ENCODE results near the gene CBFA2T3.
"Not testable (repeated sequence)": the region's sequence is repeated elsewhere in the genome, so short reads cannot be mapped to it uniquely, and the experiment has no call there.

The CBFA2T3 gene

DNA sequence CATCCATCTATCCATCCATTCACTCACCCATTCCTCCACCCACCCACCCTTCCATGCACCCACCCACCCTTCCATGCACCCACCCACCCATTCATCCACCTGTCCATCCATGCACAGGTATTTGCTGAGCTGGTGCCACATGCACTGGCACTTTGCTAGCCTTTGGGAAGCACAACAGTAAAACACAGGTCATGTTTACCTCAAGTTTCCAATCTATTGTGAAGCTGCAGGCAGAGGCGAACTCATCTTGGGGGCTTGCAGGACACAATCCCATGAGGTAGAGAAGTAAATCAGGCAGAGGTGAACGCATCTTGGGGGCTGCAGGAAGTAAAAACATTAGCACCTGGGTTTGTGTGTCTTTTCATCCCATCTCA, 35.6 kb upstream of the CBFA2T3 start:
- DNase-seq (ENCODE audit: low read depth), result no peak

GRCh38 chr16:89011909-89012621, 35.1 kb upstream of the CBFA2T3 start:
- DNase-seq (ENCODE audit: low read depth), result no peak

DNA sequence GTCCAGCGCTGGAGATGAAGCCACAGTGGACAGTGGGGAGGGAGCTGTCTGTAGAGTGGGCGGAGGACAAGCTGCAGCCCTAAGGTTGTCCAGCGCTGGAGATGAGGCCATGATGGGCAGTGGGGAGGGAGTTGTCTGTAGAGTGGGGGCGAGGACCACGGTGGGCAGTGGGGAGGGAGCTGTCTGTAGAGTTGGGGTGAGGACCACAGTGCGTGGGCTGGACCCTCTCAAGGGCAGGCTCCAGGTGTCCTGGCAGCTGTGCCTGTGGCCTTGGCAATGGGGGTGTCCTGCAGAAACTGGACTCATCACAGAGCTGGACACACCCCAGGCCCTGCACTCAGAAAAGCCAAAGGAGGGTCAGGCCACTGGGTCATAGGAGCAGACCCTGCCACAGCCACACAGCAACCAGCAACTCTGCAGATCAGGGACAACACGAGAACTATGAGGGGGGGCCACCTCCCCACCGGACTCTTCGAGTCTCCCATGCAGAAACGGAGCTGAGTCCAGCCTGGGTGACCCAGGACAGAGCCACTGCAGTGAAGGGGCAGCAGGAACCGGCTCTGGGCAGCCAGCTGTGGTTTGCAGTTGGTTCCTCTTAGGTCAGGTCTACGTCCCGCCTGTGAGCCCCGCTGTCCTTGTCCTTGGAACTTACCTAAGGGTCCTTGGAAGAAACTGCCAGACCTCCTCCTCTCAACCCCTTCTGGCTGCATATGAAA, 33.4 kb upstream of the CBFA2T3 start:
- no peak for DNase-seq (ENCODE audit: low read depth)

- DNase-seq (ENCODE audit: low read depth), result no peak
Observed at GRCh38 chr16:89009343-89010209, 32.6 kb upstream of the CBFA2T3 start.

DNA sequence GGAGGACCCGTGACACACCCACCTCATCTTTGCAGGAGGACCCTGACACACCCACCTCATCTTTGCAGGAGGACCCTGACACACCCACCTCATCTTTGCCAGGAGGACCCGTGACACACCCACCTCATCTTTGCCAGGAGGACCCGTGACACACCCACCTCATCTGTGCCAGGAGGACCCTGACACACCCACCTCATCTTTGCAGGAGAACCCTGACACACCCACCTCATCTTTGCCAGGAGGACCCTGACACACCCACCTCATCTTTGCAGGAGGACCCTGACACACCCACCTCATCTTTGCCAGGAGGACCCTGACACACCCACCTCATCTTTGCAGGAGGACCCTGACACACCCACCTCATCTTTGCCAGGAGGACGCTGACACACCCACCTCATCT, 31.8 kb upstream of the CBFA2T3 start:
- not testable (repeated sequence) for DNase-seq (ENCODE audit: low read depth)

GRCh38 chr16:89007371-89008249, 30.6 kb upstream of the CBFA2T3 start:
- DNase-seq (ENCODE audit: low read depth), result no peak

DNA sequence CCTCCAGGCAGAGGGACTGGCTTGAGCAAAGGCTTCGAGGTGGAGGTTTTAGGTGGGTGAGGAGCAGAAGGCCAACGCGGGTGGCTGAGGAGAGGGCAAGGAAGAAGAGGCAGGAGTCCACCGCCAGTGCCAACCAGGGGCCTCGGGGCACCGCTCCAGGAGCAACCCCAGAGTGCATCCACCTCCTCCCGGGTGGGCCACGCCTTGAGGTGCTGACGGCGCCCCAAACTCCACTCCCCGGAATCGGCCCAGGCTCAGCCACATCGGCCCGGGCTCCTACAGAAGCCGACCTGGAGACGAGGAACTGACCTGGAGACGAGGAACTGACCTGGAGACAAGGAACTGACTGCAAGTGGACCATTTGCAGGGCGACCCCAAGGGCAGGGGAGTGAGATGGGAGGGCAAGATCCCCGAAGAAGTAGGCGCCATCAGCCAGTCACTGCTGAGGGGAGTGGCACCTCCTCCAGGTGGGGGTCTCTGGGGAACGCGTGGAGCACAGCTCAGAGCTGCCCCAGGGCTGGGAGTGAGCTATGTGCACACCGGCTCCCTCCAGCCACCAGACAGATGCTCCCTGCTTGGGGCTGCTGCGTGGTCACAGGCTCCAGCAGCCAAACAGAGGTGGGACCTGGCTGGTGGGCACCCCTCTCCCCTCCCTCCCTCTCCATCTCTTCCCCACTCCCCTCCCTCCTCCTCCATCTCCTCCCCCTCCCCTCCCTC, 29.2 kb upstream of the CBFA2T3 start:
- DNase-seq (ENCODE audit: low read depth), result no peak

DNA sequence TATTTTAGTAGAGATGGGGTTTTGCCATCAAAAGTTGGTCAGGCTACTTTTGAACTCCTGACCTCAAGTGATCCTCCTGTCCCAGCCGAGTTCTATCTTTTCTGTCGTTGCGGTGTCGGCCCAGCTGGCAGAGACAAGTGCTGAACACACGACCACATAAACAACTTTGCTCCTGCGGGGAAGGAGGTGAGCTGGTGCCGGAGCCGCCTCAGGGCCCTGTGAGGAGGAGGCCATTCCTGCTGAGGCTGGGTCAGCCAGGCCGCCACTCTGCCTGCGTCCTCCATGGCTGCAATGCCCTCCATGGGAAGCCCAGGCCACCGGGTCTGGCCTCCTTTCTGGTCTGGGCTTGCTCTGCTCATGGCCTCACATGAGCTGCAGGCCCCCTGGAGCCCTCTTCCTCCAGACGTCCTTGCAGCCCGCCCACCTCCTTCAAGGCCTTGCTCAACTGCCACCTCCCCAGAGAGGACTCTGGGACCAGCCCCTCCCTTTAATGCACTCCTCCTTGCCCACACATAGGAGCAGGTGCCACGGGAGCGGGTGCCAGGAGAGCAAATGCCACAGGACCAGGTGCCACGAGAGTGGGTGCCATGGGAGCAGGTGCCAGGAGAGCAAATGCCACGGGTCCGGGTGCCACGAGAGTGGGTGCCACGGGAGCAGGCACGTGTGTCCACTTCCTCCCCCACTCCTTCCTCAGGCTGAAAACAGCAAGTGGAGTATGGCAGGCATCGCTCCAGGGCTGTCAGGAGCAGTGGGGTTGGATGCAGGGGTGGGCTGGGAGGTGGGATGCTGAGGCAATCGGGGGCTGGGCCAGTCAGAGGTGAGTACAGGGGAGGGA, 28.4 kb upstream of the CBFA2T3 start:
- no peak for DNase-seq (ENCODE audit: low read depth)

DNA sequence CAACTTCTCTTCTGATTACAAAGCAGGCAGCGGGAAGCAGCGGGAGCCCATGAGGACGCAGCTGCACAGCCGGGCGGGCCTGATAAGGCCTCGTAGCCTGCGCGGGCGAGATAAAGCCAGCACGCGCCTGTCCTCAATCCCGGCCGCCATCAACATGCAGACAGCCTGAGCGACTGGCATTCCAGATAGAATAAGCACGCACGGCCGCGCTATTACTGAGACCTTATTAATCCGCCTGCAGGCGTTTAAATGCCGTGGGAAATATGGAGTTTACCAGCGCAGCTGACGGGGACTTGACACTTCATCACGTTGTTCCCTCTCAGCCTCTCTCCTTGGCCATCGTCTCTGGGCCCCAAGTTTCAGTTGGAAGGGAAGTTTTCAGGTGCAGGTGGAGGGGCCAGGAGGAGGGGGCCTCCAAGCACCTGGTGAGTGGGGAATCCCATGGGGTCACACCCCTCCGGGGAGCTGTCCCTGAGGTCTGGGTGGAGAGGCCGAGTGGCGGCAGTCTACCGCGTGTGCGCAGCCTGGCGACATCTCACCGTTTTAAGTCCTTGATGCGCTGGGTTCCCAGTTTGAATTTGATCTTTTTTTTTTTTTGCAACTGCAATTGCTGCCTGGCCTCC, 27.3 kb upstream of the CBFA2T3 start:
- no peak for DNase-seq (ENCODE audit: low read depth)

- no peak for DNase-seq (ENCODE audit: low read depth)
Observed at GRCh38 chr16:89003831-89004208, 26.8 kb upstream of the CBFA2T3 start.

- DNase-seq (ENCODE audit: low read depth), result no peak
Observed at GRCh38 chr16:89002851-89003830, 26.1 kb upstream of the CBFA2T3 start.

GRCh38 chr16:89002081-89002480, 25.1 kb upstream of the CBFA2T3 start:
- DNase-seq (ENCODE audit: low read depth), result not testable (repeated sequence)

GRCh38 chr16:89001117-89002027, 24.4 kb upstream of the CBFA2T3 start:
- DNase-seq (ENCODE audit: low read depth), result no peak

GRCh38 chr16:89000207-89000959, 23.4 kb upstream of the CBFA2T3 start:
- DNase-seq (ENCODE audit: low read depth), result no peak

GRCh38 chr16:88999457-89000206, 22.6 kb upstream of the CBFA2T3 start:
- peak; percentile 40 for DNase-seq (ENCODE audit: low read depth)

All from stimulated activated CD4-positive, alpha-beta T cell treated with anti-CD3 and anti-CD28 coated beads, Interleukin-2, amount 100 ng/mL, for 4 hours (primary cell).